Neutrophil (primary cell): ENCODE data around the gene PJA1.

Source experiments
- H3K27ac ChIP-seq: fragments of 200-600 bp; sonication (generic); 2 replicates; pipeline ENCODE4 v1.5.1; 2016; ENCODE audit warnings: mild to moderate bottlenecking, moderate library complexity
- H3K27me3 ChIP-seq: fragments of 200-600 bp; sonication (generic); 2 replicates; pipeline ENCODE4 v1.6.0; 2016; ENCODE audit warnings: mild to moderate bottlenecking
- H3K36me3 ChIP-seq: fragments of 200-600 bp; sonication (generic); 2 replicates; pipeline ENCODE4 v1.5.1; 2017
- H3K4me1 ChIP-seq, 2 experiments: fragments of 200-600 bp in 1 of 2; sonication (generic) in 1 of 2; 1 replicate in 1 of 2; 2 replicates in 1 of 2; pipeline versions ENCODE4 v1.5.1 to v1.6.1; 2013 to 2016; ENCODE audit warnings: low read depth in 1 of 2, low read length in 1 of 2, mild to moderate bottlenecking in 1 of 2, moderate library complexity in 1 of 2; ENCODE audit not compliant: control insufficient read depth in 1 of 2, insufficient read depth in 1 of 2
- H3K4me3 ChIP-seq, 2 experiments: fragments of 200-600 bp in 1 of 2; sonication (generic) in 1 of 2; 1 replicate in 1 of 2; 2 replicates in 1 of 2; pipeline ENCODE4 v1.5.1; 2013 to 2016; ENCODE audit warnings: low read depth in 1 of 2, low read length in 1 of 2, mild to moderate bottlenecking in 1 of 2, moderate library complexity in 1 of 2
- H3K9me3 ChIP-seq: fragments of 200-600 bp; sonication (generic); 2 replicates; pipeline ENCODE4 v1.5.1; 2016
- TF ChIP-seq, protein P1 (sequence below): fragments of 200-600 bp; sonication (generic); IDR thresholded peaks from 2 replicates; pipeline ENCODE4 v1.5.1; 2016; ENCODE audit warnings: antibody characterized with exemption

PJA1 gene

GRCh38 chrX:69148946-69149345 is 16.3 kb downstream of the PJA1 start:
- no peaks in the 10 kb centered on the region for H3K4me1 ChIP-seq

DNA sequence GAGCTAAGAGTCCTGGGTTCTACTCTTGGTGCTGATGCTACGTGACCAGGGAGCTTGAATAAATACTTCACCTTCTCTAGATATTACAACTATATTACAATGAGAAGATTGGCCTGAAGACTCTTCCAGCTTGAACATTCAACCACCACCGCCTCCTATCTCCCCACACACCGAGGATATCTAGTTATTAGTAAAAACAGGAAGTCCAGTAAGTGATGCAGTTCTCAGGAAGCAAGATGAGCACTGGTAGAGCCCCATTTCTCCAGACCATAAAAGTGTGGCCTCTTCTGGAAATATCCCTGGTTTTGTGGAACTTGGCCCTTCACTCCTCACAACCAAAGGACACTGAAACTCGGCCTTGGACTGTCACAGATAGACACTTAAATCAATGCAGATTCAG is 18.5 kb downstream of the PJA1 start:
- TF ChIP-seq, protein P1, sequence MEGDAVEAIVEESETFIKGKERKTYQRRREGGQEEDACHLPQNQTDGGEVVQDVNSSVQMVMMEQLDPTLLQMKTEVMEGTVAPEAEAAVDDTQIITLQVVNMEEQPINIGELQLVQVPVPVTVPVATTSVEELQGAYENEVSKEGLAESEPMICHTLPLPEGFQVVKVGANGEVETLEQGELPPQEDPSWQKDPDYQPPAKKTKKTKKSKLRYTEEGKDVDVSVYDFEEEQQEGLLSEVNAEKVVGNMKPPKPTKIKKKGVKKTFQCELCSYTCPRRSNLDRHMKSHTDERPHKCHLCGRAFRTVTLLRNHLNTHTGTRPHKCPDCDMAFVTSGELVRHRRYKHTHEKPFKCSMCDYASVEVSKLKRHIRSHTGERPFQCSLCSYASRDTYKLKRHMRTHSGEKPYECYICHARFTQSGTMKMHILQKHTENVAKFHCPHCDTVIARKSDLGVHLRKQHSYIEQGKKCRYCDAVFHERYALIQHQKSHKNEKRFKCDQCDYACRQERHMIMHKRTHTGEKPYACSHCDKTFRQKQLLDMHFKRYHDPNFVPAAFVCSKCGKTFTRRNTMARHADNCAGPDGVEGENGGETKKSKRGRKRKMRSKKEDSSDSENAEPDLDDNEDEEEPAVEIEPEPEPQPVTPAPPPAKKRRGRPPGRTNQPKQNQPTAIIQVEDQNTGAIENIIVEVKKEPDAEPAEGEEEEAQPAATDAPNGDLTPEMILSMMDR = no peak

More at GRCh38 chrX:69148946-69149345, 16.3 kb downstream of the PJA1 start:
- H3K36me3 ChIP-seq = no peaks in the 10 kb centered on the region
- TF ChIP-seq, protein P1 = no peak
- H3K4me3 ChIP-seq = no peak overlapping the region
- no peaks in the 10 kb centered on the region for H3K9me3 ChIP-seq
- peaks cover 13% of the 10 kb centered on the region for H3K27me3 ChIP-seq
- H3K27ac ChIP-seq = no peak overlapping the region

GRCh38 chrX:69145714-69146113 is 19.5 kb downstream of the PJA1 start:
- Histone ChIP-seq H3K27ac (no peak overlapping the region), H3K9me3 (no peaks in the 10 kb centered on the region), H3K4me1 (no peaks in the 10 kb centered on the region), H3K36me3 (no peaks in the 10 kb centered on the region), H3K27me3 (peaks cover 13% of the 10 kb centered on the region), H3K4me3 (no peak overlapping the region)
- TF ChIP-seq, protein P1 = no peak

More for the DNA sequence above, 18.5 kb downstream of the PJA1 start:
- no peaks in the 10 kb centered on the region for H3K36me3 ChIP-seq
- H3K9me3 ChIP-seq = no peaks in the 10 kb centered on the region
- no peak overlapping the region for H3K27ac ChIP-seq
- peaks cover 13% of the 10 kb centered on the region for H3K27me3 ChIP-seq
- no peak overlapping the region for H3K4me3 ChIP-seq
- no peaks in the 10 kb centered on the region for H3K4me1 ChIP-seq

GRCh38 chrX:69144838-69145680 is 20.2 kb downstream of the PJA1 start:
- TF ChIP-seq, protein P1 = no peak
- H3K9me3 ChIP-seq = no peaks in the 10 kb centered on the region
- no peak overlapping the region for H3K4me3 ChIP-seq
- H3K27me3 ChIP-seq = peaks cover 6% of the 10 kb centered on the region
- no peaks in the 10 kb centered on the region for H3K36me3 ChIP-seq
- H3K27ac ChIP-seq = no peak overlapping the region
- H3K4me1 ChIP-seq = no peaks in the 10 kb centered on the region

DNA sequence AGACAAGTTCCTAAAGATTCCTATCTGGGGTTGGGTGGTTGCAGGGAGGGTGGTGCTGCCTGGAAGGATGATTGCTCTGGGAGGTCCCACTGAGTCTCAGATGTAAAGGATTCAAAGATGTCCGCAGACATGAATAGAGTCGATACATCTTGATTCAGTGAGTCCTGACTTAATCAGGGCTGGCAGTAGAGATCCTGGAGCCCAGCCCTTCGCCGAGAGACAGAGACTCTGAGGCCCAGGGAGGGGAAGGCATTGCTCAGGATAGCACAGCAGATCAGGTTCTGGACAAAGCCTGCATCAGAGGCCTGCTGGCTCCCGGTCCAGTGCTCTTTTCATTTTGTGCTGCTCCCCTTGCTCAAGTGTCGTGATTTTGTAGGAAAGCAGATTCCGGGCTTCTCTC is 21.7 kb downstream of the PJA1 start:
- no peaks in the 10 kb centered on the region for H3K36me3 ChIP-seq
- TF ChIP-seq, protein P1 = no peak
- H3K27me3 ChIP-seq = no peaks in the 10 kb centered on the region
- no peaks in the 10 kb centered on the region for H3K4me1 ChIP-seq
- no peak overlapping the region for H3K27ac ChIP-seq
- H3K9me3 ChIP-seq = no peaks in the 10 kb centered on the region
- H3K4me3 ChIP-seq = no peak overlapping the region
